Measurements from ENCODE around the gene TMCO4.

TMCO4 gene

GRCh38 chr1:19747761-19748160 is 52.0 kb downstream of the TMCO4 start:
- DNase-seq (ENCODE audit: low spot score) = no peak

GRCh38 chr1:19744886-19745285 is 54.8 kb downstream of the TMCO4 start:
- DNase-seq (ENCODE audit: low spot score) = no peak

GRCh38 chr1:19744335-19744743 is 55.4 kb downstream of the TMCO4 start:
- no peak for DNase-seq (ENCODE audit: low spot score)

GRCh38 chr1:19743793-19744192 is 55.9 kb downstream of the TMCO4 start:
- DNase-seq (ENCODE audit: low spot score) = no peak

GRCh38 chr1:19743180-19743579 is 56.5 kb downstream of the TMCO4 start:
- DNase-seq (ENCODE audit: low spot score) = no peak

DNA sequence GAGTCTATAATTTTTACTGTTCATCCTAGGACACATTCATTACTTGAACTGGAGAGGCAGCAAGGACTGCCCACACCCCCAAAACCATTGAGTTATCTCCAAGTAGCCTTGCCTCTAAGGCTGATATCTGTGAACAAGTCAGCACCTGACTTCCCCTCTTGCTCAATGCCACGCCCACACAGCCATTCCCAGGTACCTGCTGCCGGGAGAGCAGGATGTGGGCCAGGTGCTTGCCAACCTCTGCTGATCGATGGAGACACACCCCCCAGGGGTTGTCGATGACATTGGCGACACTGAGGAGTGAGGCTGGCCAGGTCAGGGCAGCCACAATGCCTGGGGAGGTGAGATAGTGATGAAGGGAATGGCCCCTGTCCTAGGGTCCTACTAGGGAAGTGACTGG is 60.1 kb downstream of the TMCO4 start:
- no peak for DNase-seq (ENCODE audit: low spot score)

GRCh38 chr1:19738669-19739068 is 61.0 kb downstream of the TMCO4 start:
- no peak for DNase-seq (ENCODE audit: low spot score)

- DNase-seq (ENCODE audit: low spot score) = no peak
Measured at GRCh38 chr1:19738076-19738475, 61.6 kb downstream of the TMCO4 start.

DNA sequence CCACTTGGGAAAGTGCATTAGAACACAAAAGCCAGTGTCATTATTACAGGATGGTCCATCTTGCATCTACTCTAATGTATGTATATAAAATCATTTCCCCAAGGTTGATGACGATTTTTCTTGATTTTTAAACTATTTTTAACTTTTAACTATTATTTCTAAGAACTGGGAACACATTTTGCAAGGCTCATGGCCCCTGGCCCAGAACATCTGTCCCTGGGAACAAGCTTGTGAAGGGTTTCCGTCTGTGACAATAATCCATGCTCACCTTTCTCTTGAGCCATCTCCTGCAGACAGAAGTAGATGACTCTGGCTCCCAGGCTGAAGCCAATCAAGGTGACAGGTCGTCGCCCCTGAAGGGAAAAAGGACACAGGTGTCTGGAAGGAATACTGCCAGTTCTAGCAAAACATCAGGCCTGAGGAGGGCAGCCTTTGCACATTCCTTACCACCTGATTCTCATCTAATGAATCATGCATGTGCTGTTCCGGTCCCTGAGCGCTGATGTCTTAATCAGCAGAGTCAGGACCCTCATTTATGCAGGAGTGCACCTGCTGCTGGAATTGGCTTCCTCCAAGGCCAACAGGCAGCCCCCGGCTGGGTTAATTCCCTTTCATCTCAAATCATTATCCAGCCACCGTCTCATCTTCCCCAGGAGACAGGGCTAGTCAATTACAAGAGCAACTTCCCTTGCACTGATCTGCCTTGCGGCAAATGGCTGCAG is 62.5 kb downstream of the TMCO4 start:
- DNase-seq (ENCODE audit: low spot score) = peak; percentile 11

GRCh38 chr1:19735440-19736127 is 64.1 kb downstream of the TMCO4 start:
- DNase-seq (ENCODE audit: low spot score) = no peak

GRCh38 chr1:19734472-19734999 is 65.2 kb downstream of the TMCO4 start:
- DNase-seq (ENCODE audit: low spot score) = no peak

- no peak for DNase-seq (ENCODE audit: low spot score)
Measured at GRCh38 chr1:19734056-19734455, 65.7 kb downstream of the TMCO4 start.

DNA sequence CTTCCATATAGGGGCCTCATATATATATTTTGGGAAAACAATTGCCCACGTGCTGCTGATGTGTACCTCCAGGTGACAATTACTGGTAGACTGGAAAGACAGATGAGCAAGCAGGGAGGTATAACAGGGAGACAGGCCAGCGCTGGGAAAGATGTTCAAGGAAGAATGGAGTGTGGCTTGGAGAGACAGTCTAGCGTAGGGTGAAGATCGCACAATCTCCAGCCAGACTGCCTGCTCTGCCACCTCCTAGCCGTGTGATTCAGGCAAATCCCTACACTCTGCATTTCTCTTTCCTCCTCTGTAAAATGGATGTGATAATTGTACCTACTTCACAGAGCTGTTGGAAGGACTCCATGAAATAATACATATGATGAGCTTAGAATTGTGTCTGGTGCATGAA is 66.1 kb downstream of the TMCO4 start:
- no peak for DNase-seq (ENCODE audit: low spot score)

GRCh38 chr1:19731311-19731821 is 68.3 kb downstream of the TMCO4 start:
- DNase-seq (ENCODE audit: low spot score) = no peak

DNA sequence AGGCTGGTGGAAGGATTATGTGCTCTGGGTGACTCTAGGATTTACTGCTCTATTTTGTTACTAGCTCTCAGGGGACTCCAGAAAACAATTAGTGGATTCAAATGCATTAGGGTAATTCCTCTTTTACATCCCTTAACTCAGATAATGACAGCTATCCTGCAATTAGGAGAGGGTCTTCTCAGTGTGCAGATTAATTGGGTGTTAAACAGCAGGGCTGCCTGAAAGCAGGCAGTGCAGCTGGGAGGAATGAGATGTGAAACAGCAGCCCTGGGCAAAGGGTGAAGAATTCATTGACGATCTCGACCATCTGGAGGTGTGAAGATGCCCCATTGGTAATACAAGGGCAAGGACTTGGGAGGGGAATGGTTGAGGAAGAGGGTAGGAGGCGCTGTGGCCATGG is 68.9 kb downstream of the TMCO4 start:
- no peak for DNase-seq (ENCODE audit: low spot score)

GRCh38 chr1:19730232-19730631 is 69.5 kb downstream of the TMCO4 start:
- no peak for DNase-seq (ENCODE audit: low spot score)

DNA sequence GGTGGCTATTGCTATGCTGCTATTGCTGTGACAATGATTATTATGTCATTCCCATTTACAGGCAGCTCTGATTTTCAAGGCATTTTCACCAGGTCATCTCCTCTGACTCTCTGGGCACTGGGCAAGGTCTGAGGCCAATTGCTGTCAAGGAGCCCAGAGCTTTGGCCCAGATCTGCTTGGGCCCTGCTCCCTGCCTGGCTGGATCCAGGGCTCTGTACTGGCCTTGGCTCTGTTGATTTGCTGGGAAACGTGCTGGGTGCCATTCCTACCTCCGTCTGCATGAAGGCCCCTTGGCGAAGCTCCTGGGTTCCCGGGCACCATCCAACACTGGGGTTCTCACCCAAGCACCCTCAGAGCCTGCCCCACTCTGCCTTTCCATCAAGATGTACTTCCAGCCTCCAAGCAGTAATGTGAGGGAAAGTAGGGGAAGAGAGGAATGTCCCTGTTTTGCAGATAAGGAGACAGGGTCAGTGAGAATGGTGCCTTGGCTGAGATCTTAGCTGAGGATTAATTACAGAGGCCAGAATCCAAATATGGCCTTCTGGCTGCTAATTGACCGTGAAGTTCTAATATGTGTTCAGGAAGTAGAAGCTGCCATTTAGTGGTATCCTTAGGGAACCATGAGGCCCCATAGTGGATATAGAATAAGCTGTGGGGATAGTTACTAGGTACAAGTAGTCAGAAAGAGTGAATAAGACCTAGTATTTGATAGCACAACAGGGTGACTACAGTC is 71.1 kb downstream of the TMCO4 start:
- DNase-seq (ENCODE audit: low spot score) = no peak

DNA sequence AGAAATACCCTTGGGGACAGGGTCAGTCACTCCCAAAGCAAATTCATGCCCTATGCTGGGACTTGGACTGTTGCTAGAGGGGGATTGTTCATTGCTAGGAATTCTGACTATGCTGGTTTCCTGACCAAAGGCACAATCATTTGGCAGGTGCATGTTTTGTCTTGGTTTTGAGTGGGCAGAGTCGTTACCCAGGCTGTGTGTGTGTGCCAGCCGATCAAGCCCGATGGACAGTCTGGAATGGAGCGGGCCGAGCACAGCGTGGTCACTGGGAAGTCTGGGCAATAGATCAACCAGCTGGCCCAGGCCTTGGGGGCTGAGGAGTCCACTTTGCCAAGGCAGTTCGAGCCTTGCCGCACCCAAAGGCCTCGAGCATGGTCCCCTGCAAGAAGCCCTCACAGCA is 74.1 kb downstream of the TMCO4 start:
- DNase-seq (ENCODE audit: low spot score) = no peak

DNA sequence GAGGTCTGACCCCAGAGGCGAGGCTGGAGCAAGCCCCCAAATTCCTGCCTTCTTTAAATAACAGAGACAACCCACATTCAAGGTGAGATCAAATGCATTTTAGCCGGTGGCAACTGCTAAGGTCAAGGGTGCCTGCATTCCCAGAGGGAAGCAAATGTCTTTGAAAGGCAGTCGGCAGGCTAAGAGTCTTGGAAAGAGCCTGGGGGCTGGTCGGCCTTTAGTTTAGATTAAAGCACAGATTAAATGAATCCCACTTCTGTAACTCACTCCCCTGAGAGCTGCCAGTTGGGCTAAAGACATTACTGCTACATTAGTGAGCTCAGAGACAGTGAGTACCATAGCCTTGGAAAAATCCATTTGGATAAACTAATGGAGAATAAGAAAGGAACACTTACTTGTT is 75.8 kb downstream of the TMCO4 start:
- DNase-seq (ENCODE audit: low spot score) = no peak

- DNase-seq (ENCODE audit: low spot score) = no peak
Measured at GRCh38 chr1:19720973-19721372, 78.7 kb downstream of the TMCO4 start.

DNA sequence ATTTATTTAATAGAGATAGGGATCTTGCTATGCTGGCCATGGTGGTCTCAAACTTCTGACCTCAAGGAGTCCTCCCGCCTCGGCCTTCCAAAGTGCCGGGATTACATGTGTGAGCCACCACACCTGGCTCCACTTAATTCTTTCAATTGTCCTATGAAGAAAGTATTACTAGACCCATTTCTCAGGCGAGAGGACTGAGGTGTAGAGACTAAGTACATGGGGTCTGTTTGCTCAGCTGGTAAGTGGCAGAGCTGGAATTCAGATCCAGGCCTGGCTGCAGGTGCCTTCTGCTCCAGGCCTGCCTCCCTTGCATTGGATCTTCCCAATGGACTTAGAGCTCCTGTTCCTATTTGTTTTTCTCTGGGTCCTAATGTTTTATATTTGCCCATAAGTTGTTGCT is 79.5 kb downstream of the TMCO4 start:
- DNase-seq (ENCODE audit: low spot score) = no peak

GRCh38 chr1:19717467-19717866 is 82.2 kb downstream of the TMCO4 start:
- no peak for DNase-seq (ENCODE audit: low spot score)

All from SW480 (cell line).